WTC11 (cell line): ENCODE results near the gene NKAIN2. TPM values are rescaled to one million over a fixed set of nuclear protein-coding genes. Genes with fewer than 3 reads are reported as not detected.

Source experiments
- ATAC-seq: fragments of 200-7000 bp; cut with Tn5 transposase; 2 replicates; pipeline ENCODE4 v1.10.0; 2021; ENCODE audit warnings: mild to moderate bottlenecking, moderate library complexity
- CTCF ChIA-PET: fragments of 300-600 bp; sonication (Branson Sonifier 250); formaldehyde crosslinking; loops from one replicate; lab custom pipeline; 2021; ENCODE audit warnings: antibody characterized with exemption; lab: Charles Lee
- POLR2A ChIA-PET: fragments of 350-600 bp; sonication (Branson Sonifier 250); formaldehyde crosslinking; loops from one replicate; lab custom pipeline; 2021; ENCODE audit warnings: antibody characterized with exemption; lab: Charles Lee
- DNase-seq: peaks from one replicate; pipeline ENCODE4 v3.0.0; 2021; ENCODE audit warnings: low spot score
- H3K27ac Mint-ChIP-seq: 2 replicates; pipeline ENCODE4 v1.8.0; 2021; ENCODE audit warnings: mixed read lengths
- H3K27me3 Mint-ChIP-seq: 2 replicates; pipeline ENCODE4 v1.8.0; 2021; ENCODE audit warnings: low read depth, mild to moderate bottlenecking, moderate library complexity, mixed read lengths
- H3K36me3 Mint-ChIP-seq: 2 replicates; pipeline ENCODE4 v1.8.0; 2021; ENCODE audit warnings: mixed read lengths
- H3K4me1 Mint-ChIP-seq: 2 replicates; pipeline ENCODE4 v1.8.0; 2022; ENCODE audit warnings: mixed read lengths
- H3K4me3 Mint-ChIP-seq: 2 replicates; pipeline ENCODE4 v1.8.0; 2021; ENCODE audit warnings: mild to moderate bottlenecking, moderate library complexity, mixed read lengths
- H3K9me3 Mint-ChIP-seq: 2 replicates; pipeline ENCODE4 v1.8.0; 2021; ENCODE audit warnings: mixed read lengths
- ARID4B ChIP-seq: sonication (generic); formaldehyde crosslinking; IDR thresholded peaks from 2 replicates; pipeline ENCODE4 v1.8.0; 2023; ENCODE audit warnings: missing genetic modification reagents, mild to moderate bottlenecking, borderline replicate concordance
- ATF1 ChIP-seq: sonication (generic); formaldehyde crosslinking; IDR thresholded peaks from 2 replicates; pipeline ENCODE4 v1.8.1; 2023; ENCODE audit warnings: mild to moderate bottlenecking, moderate library complexity, missing genetic modification reagents
- CREM ChIP-seq: sonication (generic); formaldehyde crosslinking; IDR thresholded peaks from 2 replicates; pipeline ENCODE4 v1.8.1; 2022; ENCODE audit warnings: mild to moderate bottlenecking, missing genetic modification reagents, moderate library complexity
- GRHL2 ChIP-seq: fragments of 250-450 bp; sonication (Bioruptor Pico); IDR thresholded peaks from 2 replicates; pipeline ENCODE4 v1.8.0; 2022; ENCODE audit warnings: mild to moderate bottlenecking, moderate library complexity; ENCODE audit not compliant: insufficient replicate concordance, severe bottlenecking
- GTF2I ChIP-seq: fragments of 250-450 bp; sonication (Bioruptor Pico); conservative IDR thresholded peaks from 2 replicates; pipeline ENCODE4 v1.4.0; 2021; ENCODE audit warnings: mild to moderate bottlenecking
- HMGA2 ChIP-seq: fragments of 250-450 bp; sonication (Bioruptor Pico); IDR thresholded peaks from 2 replicates; pipeline ENCODE4 v1.4.0; 2021; ENCODE audit warnings: mild to moderate bottlenecking, moderate library complexity
- IRF2 ChIP-seq: sonication (generic); formaldehyde crosslinking; IDR thresholded peaks from 2 replicates; pipeline ENCODE4 v1.8.0; 2022; ENCODE audit warnings: low read depth, missing genetic modification reagents, borderline replicate concordance
- MYBL2 ChIP-seq: sonication (generic); formaldehyde crosslinking; IDR thresholded peaks from 2 replicates; pipeline ENCODE4 v1.8.1; 2023; ENCODE audit warnings: mild to moderate bottlenecking, moderate library complexity, missing genetic modification reagents
- PRDM15 ChIP-seq: sonication (generic); formaldehyde crosslinking; IDR thresholded peaks from 2 replicates; pipeline ENCODE4 v1.8.0; 2022; ENCODE audit warnings: missing genetic modification reagents
- ZMAT4 ChIP-seq: fragments of 250-450 bp; sonication (Bioruptor Pico); IDR thresholded peaks from 2 replicates; pipeline ENCODE4 v1.9.0; 2021; ENCODE audit warnings: mild to moderate bottlenecking
- ZNF425 ChIP-seq: fragments of 250-450 bp; sonication (Bioruptor Pico); conservative IDR thresholded peaks from 2 replicates; pipeline ENCODE4 v1.9.0; 2021; ENCODE audit warnings: mild to moderate bottlenecking
- total RNA-seq: library from RNA; stranded (reverse); gene quantifications from 3 replicates; pipeline ENCODE4 v1.2.3, GENCODE V29; 2021
- TF ChIP-seq, protein P1 (sequence below): sonication (generic); formaldehyde crosslinking; IDR thresholded peaks from 2 replicates; pipeline ENCODE4 v1.8.1; 2023; ENCODE audit warnings: mild to moderate bottlenecking, missing genetic modification reagents
- TF ChIP-seq, protein P2 (sequence below): sonication (generic); formaldehyde crosslinking; IDR thresholded peaks from 2 replicates; pipeline ENCODE4 v1.8.1; 2023; ENCODE audit warnings: mild to moderate bottlenecking, missing genetic modification reagents, borderline replicate concordance

The NKAIN2 gene
- total RNA-seq, 1 experiment from 2014 or later: 0.33 TPM

DNA sequence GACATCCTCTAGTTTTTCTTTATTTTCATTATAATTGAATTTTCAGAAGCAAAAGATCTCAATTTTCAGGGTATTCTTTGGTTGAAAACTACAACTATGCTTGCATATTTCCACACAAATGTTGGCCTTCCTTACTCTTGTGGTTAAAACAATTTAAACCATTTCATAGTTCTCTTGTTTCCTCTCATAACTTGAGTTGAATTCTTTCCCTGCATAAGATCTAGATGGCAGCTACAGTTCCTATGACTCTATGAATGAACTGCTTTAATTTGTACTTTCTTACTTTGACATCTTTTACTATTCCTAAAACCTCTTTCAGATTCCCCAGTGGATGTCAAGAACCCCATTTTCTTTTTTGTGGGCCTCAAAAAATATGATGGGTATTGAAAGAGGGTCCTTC lies 564.5 kb downstream of the NKAIN2 start (continued):
- no peak for TF ChIP-seq ATF1 (CRISPR knock-in tag)
- TF ChIP-seq, protein P1, sequence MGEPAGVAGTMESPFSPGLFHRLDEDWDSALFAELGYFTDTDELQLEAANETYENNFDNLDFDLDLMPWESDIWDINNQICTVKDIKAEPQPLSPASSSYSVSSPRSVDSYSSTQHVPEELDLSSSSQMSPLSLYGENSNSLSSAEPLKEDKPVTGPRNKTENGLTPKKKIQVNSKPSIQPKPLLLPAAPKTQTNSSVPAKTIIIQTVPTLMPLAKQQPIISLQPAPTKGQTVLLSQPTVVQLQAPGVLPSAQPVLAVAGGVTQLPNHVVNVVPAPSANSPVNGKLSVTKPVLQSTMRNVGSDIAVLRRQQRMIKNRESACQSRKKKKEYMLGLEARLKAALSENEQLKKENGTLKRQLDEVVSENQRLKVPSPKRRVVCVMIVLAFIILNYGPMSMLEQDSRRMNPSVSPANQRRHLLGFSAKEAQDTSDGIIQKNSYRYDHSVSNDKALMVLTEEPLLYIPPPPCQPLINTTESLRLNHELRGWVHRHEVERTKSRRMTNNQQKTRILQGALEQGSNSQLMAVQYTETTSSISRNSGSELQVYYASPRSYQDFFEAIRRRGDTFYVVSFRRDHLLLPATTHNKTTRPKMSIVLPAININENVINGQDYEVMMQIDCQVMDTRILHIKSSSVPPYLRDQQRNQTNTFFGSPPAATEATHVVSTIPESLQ: no peak
- TF ChIP-seq GTF2I (CRISPR knock-in tag): no peak
- TF ChIP-seq CREM: no peak
- no peak for TF ChIP-seq GRHL2 (CRISPR knock-in tag)
- TF ChIP-seq MYBL2 (CRISPR knock-in tag): no peak

DNA sequence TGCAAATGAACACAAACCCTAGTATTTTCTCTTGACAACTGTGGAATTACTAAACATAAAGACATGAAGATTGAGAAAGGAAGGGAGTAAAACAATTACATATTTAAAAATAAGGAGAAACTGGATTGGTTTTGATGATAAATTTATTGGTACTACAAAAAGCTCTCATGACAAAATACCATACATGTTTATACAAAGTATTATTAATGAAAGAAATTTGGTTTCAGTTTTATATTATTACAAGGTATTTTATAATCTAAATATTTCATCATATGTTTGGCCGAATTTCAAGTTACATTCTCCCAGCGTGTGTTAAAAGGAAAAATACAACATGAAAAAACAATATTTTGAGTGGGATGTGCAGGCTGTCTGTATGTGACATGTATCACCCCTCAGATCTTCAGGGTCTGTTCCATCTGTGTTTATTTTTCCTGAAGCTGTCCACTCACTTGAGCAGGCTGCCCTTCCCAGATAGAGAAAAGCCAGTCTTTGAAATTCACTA lies 568.4 kb downstream of the NKAIN2 start:
- POLR2A ChIA-PET: no interaction called here
- Mint-ChIP-seq H3K27me3 (no peaks in the 10 kb centered on the region), H3K4me1 (peaks cover 3% of the 10 kb centered on the region; the same call in 1 of the 2 replicates), H3K4me3 (no peak overlapping the region)
- CTCF ChIA-PET: no interaction called here
- no peak for ATAC-seq
- TF ChIP-seq ARID4B (CRISPR knock-in tag) (no peak), PRDM15 (CRISPR knock-in tag) (no peak), ZNF425 (no peak), HMGA2 (CRISPR knock-in tag) (no peak), ZMAT4 (no peak), IRF2 (CRISPR knock-in tag) (no peak)
- TF ChIP-seq, protein P2, sequence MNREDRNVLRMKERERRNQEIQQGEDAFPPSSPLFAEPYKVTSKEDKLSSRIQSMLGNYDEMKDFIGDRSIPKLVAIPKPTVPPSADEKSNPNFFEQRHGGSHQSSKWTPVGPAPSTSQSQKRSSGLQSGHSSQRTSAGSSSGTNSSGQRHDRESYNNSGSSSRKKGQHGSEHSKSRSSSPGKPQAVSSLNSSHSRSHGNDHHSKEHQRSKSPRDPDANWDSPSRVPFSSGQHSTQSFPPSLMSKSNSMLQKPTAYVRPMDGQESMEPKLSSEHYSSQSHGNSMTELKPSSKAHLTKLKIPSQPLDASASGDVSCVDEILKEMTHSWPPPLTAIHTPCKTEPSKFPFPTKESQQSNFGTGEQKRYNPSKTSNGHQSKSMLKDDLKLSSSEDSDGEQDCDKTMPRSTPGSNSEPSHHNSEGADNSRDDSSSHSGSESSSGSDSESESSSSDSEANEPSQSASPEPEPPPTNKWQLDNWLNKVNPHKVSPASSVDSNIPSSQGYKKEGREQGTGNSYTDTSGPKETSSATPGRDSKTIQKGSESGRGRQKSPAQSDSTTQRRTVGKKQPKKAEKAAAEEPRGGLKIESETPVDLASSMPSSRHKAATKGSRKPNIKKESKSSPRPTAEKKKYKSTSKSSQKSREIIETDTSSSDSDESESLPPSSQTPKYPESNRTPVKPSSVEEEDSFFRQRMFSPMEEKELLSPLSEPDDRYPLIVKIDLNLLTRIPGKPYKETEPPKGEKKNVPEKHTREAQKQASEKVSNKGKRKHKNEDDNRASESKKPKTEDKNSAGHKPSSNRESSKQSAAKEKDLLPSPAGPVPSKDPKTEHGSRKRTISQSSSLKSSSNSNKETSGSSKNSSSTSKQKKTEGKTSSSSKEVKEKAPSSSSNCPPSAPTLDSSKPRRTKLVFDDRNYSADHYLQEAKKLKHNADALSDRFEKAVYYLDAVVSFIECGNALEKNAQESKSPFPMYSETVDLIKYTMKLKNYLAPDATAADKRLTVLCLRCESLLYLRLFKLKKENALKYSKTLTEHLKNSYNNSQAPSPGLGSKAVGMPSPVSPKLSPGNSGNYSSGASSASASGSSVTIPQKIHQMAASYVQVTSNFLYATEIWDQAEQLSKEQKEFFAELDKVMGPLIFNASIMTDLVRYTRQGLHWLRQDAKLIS: no peak
- TF ChIP-seq, all 79 proteins: peak for 0
- no peaks in the 10 kb centered on the region for H3K9me3 Mint-ChIP-seq
- H3K36me3 Mint-ChIP-seq: no peaks in the 10 kb centered on the region
- H3K27ac Mint-ChIP-seq: no peak overlapping the region
- no peak for DNase-seq
